ENCODE results near the gene DENND5B.

Gene DENND5B

DNA sequence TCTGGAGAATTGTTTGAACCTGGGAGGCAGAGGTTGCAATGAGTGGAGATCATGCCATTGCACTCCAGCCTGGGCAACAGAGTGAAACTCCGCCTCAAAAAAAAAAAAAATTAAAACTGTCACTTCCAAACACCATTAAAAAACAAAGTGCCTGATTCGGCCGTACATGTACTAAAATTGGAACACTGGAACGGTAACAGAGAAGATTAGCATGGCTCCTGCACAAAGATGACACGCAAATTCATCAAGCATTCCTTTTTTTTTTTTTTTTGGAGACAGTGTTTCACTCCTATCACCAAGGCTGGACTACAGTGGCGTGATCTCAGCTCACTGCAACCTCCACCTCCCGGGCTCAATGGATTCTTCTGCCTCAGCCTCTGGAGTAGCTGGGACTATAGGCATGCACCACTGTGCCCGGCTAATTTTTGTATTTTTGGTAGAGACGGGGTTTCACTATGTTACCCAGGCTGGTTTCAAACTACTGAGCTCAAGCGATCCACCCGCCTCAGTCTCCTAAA, 224.8 kb downstream of the DENND5B start:
- Mint-ChIP-seq H3K27me3 (peaks cover 29% of the 10 kb centered on the region), H3K9me3 (no peaks in the 10 kb centered on the region), H3K36me3 (no peaks in the 10 kb centered on the region), H3K4me1 (peaks cover 31% of the 10 kb centered on the region), H3K27ac (no peak overlapping the region), H3K4me3 (no peak overlapping the region)
- DNase-seq: no peak
- CTCF ChIA-PET: no interaction called here

DNA sequence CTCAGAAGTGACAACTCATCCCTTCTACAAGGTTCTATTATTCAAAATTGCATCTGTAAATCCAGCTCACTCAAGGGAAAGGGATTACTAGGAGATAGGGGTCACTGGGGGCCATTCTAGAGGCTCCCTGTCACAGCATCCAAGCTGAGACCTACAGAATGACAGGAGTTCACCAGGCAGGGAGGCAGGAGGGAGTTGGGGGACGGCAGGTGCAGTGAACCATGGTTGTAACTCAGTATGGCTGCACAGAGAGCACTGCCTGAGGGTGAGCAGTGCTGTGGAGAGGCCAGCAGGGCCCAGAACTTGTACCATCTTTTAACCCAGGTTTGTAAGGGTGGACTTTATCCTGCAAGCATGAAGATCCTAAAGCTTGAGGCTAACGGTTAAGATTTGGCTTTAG, 227.1 kb downstream of the DENND5B start:
- Mint-ChIP-seq H3K27me3 (peaks cover 16% of the 10 kb centered on the region), H3K9me3 (no peaks in the 10 kb centered on the region), H3K4me1 (peaks cover 34% of the 10 kb centered on the region), H3K36me3 (no peaks in the 10 kb centered on the region), H3K4me3 (peak overlapping the region; percentile 65), H3K27ac (peak overlapping the region; percentile 92)
- CTCF ChIA-PET: interaction anchor here (0.7 to 2.9 kb wide), 7 partner anchors 12 to 272 kb away, joined by 3 to 22 read pairs (median 6); no protein-coding TSS in a partner anchor
- no peak for DNase-seq

DNA sequence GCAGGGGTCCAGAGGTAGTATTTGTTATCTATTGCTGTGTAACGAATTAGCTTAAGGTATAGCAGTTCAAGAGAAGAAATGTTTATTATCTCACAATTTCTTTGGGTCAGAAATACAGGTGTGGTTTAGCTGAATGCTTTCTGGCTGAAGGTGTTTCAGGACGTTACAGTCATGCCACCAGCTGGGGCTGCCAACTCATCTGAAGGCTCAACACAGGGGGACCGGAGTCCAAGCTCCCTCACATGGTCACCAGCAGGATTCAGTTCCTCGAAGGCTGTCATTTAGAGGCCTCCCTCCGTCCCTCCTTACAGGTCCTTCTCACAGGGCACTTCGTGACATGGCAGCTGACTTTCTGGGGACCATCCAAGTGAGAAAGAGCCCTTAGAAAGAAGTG, 227.5 kb downstream of the DENND5B start:
- CTCF ChIA-PET: interaction anchor here (1.0 to 2.9 kb wide), 8 partner anchors 11 to 273 kb away, joined by 3 to 22 read pairs (median 6); partner anchors contain the start of gene SINHCAF
- peaks cover 12% of the 10 kb centered on the region for H3K27me3 Mint-ChIP-seq
- peak overlapping the region; percentile 65 for H3K4me3 Mint-ChIP-seq

DNA sequence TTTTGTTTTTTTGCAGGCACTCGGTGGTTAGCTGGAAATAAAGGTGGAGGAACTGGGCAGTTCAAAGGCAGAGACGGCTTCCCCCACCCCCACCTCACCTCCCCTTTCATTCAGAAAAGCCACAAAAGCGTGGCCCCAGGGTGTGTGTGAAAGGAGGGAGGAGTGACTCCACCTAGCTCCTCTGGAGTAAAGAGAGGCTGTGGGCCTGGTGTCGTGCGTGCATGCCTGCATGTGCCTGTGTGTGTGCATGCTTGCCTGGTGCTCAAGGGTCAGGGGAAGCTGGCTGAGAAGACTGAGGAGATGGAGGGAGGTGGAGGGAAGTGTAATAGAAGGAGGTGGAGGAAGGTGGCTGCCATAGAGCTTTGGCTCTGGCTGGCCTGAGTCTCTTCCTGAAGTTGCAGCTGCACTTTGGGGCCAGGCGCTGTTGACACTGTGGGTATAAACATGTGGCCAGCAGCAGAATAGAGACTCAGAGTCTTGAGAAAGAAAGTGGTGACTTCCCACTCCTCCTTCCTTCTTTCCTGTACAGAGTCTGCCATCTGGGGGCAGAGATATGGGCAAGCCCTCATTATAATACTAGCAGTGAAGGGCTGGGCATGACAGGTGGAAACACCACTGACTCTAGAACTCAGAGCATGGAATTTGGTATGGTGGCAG, 228.0 kb downstream of the DENND5B start:
- CTCF ChIA-PET: interaction anchor here (0.9 to 2.9 kb wide), 11 partner anchors 11 to 273 kb away, joined by 3 to 22 read pairs (median 5); partner anchors contain the start of gene SINHCAF
- no peaks in the 10 kb centered on the region for H3K36me3 Mint-ChIP-seq
- H3K9me3 Mint-ChIP-seq: no peaks in the 10 kb centered on the region
- peak overlapping the region; percentile 92 for H3K27ac Mint-ChIP-seq
- H3K4me1 Mint-ChIP-seq: peaks cover 34% of the 10 kb centered on the region
- peak overlapping the region; percentile 65 for H3K4me3 Mint-ChIP-seq
- DNase-seq: peak; percentile 75
- H3K27me3 Mint-ChIP-seq: peaks cover 10% of the 10 kb centered on the region

More for the DNA sequence above, 227.5 kb downstream of the DENND5B start:
- Mint-ChIP-seq H3K4me1 (peaks cover 34% of the 10 kb centered on the region), H3K9me3 (no peaks in the 10 kb centered on the region), H3K27ac (peak overlapping the region; percentile 92), H3K36me3 (no peaks in the 10 kb centered on the region)
- DNase-seq: no peak

DNA sequence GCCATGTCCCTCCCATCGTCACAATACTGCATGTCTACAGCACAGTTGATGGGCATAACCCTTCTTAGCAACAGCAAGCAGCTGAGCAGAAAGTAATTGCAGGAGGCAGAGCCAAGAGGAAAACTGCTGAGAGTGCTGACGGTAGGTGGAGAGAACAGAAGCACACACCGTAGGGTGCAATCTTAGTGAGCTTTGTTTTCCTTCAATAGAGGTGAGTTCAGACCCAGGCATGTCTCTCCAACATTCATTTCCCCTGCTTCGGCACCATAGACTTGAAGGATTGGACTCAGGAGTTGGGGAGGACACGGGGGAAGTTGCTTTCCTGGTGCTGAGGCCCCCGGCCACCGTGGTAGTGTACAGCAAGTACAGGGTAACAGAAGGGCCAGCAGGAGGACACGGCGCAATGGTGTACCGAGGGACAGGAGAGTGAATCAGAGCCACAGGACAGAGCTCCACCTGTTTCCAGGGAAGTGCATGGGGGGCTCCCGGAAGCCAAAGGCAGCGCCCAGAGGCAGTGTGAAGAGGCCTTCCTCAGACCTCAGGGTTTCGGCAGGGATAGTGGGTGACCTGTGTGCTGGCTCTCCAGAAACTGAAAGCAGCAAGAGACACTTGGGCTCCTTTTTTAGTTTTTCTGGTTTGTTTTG, 228.7 kb downstream of the DENND5B start:
- peak overlapping the region; percentile 65 for H3K4me3 Mint-ChIP-seq
- H3K9me3 Mint-ChIP-seq: no peaks in the 10 kb centered on the region
- CTCF ChIA-PET: interaction anchor here (0.9 to 2.9 kb wide), 10 partner anchors 10 to 111 kb away, joined by 3 to 22 read pairs (median 5); partner anchors contain the start of gene SINHCAF
- peaks cover 34% of the 10 kb centered on the region for H3K4me1 Mint-ChIP-seq
- DNase-seq: peak; percentile 37
- H3K27me3 Mint-ChIP-seq: peaks cover 10% of the 10 kb centered on the region
- H3K27ac Mint-ChIP-seq: peak overlapping the region; percentile 92
- no peaks in the 10 kb centered on the region for H3K36me3 Mint-ChIP-seq

DNA sequence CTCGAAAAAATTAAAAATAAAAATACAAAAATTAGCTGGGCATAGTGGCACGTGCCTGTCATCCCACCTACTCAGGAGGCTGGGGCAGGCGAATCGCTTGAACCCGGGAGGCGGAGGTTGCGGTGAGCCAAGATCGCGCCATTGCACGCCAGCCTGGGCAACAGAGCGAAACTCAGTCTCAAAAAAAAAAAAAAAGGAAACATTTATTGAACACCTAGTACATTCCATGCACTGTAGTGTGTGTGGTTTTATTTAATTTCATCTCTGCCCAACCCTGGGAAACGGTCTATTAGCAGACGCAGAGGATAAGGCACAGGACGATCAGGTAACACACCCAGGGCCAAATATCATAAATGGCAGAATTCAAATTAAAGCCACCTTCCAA, 229.2 kb downstream of the DENND5B start:
- Mint-ChIP-seq H3K4me3 (no peak overlapping the region), H3K9me3 (no peaks in the 10 kb centered on the region), H3K4me1 (peaks cover 34% of the 10 kb centered on the region), H3K36me3 (no peaks in the 10 kb centered on the region), H3K27me3 (peaks cover 10% of the 10 kb centered on the region), H3K27ac (peak overlapping the region; percentile 92)
- DNase-seq: no peak
- CTCF ChIA-PET: interaction anchor here (0.7 to 2.9 kb wide), 4 partner anchors 15 to 1309 kb away, joined by 3 to 22 read pairs (median 4); partner anchors contain the start of gene SINHCAF

DNA sequence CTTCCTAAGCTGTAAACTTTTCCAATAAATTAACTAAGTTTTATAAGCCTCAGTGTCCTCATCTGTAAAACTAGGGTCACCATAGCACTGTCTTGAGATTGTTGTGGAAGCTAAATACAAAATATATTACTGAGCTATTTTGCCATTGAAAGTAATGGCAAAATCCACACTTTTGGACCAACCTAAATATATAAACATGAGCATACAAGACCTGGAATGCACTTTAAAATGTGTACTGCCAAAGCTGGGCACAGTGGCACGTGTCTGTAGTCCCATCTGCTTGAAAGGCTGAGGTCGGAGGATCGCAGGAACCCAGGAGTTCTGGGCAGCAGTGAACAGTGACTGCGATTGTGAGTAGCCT, 235.2 kb downstream of the DENND5B start:
- DNase-seq: no peak
- H3K9me3 Mint-ChIP-seq: no peaks in the 10 kb centered on the region
- CTCF ChIA-PET: no interaction called here
- H3K4me1 Mint-ChIP-seq: peaks cover 3% of the 10 kb centered on the region
- H3K4me3 Mint-ChIP-seq: no peak overlapping the region
- no peak overlapping the region for H3K27ac Mint-ChIP-seq
- no peaks in the 10 kb centered on the region for H3K36me3 Mint-ChIP-seq
- peaks cover 12% of the 10 kb centered on the region for H3K27me3 Mint-ChIP-seq

DNA sequence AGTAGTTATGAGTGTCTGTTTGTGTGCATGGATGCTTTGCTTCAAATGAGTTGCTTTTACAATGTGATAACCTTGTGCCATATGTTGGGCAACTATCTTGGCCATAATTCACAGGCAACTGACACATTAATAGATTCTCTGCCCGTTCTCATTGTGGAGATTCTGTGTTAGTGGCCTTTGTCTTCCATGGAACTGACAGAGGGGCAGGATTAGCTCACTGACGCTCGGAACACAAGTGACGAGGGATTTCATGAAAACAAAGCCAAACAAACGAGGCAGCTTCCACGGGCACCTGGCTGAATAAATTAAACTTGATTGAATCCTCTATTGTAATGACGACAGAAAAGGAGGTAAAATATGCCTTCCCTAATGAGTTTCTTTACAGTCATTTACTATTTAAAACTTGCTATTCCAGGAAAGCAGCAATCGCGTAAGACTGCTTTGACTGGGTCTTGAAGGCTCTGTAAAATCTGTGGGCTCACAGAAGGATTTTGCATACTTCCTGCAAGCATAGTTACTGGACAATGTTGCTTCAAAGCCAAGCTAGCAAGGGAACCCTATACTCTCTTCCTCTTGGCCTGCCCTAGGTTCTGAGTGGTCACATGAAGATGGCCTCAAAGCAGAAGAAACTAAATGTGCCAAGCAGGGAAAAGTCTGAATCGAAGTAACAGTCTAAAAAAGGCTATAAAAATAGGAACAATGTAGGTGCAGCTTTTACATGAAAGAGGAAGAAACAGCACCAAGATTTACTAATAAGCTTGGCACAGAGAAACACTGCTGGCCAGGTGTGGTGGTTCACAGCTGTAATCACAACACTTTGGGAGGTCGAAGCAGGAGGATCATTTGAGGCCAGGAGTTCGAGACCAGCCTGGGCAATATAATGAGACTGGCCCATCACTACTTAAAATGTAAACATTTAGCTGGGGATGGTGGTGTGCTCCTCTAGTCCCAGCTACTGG, 236.9 kb downstream of the DENND5B start:
- CTCF ChIA-PET: no interaction called here
- H3K9me3 Mint-ChIP-seq: no peaks in the 10 kb centered on the region
- H3K27ac Mint-ChIP-seq: no peak overlapping the region
- H3K4me3 Mint-ChIP-seq: no peak overlapping the region
- H3K4me1 Mint-ChIP-seq: no peaks in the 10 kb centered on the region
- no peaks in the 10 kb centered on the region for H3K36me3 Mint-ChIP-seq
- H3K27me3 Mint-ChIP-seq: peaks cover 21% of the 10 kb centered on the region
- DNase-seq: no peak

DNA sequence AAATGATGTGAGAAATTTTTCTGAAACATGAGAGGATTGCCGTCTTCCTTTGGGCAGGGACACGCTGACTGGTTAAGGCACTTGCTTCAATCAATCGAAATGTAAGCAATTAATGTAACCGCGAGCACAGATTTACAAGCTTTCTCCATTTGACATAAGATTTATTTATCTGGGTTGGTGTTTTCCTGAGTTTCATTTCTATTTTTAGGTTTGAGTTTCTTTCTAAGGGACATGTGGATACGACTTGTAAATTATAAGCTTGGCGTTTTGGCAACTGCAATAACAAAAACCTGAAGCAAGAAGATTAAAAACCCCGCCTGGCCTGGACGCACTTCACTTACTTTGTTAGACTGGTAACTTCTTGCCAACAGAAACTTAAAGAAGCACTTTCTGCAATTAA, 244.7 kb downstream of the DENND5B start:
- Mint-ChIP-seq H3K4me1 (no peaks in the 10 kb centered on the region), H3K4me3 (no peak overlapping the region), H3K9me3 (no peaks in the 10 kb centered on the region), H3K36me3 (no peaks in the 10 kb centered on the region), H3K27ac (no peak overlapping the region), H3K27me3 (peaks cover 16% of the 10 kb centered on the region)
- CTCF ChIA-PET: no interaction called here
- DNase-seq: no peak

DNA sequence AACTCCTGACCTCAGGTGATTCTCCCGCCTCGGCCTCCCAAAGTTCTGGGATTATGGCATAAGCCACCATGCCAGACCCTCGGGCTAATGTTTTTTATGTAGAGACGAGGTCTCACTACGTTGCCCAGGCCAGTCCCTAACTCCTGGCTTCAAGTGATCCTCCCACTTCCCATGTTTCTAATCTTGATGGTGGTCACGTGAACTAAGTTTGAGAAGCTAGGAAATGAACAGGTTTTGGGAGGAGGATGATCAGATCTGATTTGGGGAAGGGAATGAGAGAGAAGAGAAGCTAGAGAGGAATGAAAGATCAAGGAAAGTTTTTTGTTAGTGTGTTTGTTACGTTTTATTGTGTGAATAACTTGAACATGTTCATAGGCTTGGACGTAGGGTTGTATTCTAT, 247.8 kb downstream of the DENND5B start:
- CTCF ChIA-PET: no interaction called here
- H3K27ac Mint-ChIP-seq: no peak overlapping the region
- H3K9me3 Mint-ChIP-seq: no peaks in the 10 kb centered on the region
- no peaks in the 10 kb centered on the region for H3K4me1 Mint-ChIP-seq
- H3K4me3 Mint-ChIP-seq: no peak overlapping the region
- no peaks in the 10 kb centered on the region for H3K36me3 Mint-ChIP-seq
- H3K27me3 Mint-ChIP-seq: peaks cover 7% of the 10 kb centered on the region
- no peak for DNase-seq

DNA sequence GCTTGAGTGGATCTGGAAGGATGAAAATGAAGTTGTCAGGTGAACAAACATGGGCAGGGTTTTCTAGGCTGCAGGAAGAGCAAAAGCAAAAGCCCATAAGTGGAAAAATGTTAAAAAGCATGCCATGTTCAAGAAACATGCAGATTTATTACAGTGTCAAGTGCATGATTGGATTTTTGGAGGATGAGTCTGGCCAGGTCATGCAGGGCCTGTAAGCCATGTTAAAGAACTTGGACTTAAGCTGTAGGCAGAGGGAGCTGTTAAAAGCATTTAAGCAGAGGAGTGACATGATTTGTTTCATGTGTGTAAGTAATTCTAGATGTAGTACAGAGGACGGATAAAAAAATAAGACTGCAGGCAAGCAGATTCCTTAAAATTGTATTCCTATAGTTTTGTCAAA, 248.7 kb downstream of the DENND5B start:
- Mint-ChIP-seq H3K27ac (no peak overlapping the region), H3K36me3 (no peaks in the 10 kb centered on the region), H3K4me1 (no peaks in the 10 kb centered on the region), H3K9me3 (no peaks in the 10 kb centered on the region), H3K4me3 (no peak overlapping the region), H3K27me3 (peaks cover 7% of the 10 kb centered on the region)
- DNase-seq: no peak
- CTCF ChIA-PET: no interaction called here

DNA sequence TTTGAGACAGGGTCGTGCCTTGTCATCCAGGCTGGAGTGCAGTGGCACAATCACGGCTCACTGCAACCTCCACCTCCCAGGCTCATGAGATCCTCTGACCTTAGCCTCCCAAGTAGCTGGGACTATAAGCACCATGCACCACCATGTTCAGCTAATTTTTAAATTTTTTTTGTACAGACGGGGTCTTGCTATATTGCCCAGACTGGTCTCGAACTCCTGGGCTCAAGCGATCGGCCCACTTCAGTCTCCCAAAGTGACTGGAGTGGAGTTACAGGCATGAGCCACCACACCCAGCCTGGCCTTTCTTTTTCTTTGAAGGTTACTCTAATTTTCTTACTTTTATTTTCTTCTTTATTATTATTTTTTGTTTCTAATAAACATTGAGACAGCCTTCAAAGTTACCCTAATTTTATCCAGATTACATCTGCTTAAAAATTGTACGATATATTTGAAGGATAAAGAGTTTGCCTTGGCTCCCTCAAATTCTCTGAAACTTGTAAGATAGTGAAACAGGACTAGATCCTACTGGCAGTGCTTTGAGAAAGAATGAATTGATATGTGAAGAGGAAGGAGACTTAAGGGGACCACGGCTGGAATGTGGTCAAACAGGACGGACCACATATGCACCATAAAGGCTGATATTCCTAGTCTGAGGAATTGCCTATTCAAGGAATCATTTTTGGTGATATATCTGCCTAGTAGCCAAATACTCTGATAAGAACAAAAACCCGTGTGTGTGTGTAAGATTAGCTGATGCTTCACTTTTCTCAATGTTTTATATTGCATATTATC, 250.9 kb downstream of the DENND5B start:
- no peaks in the 10 kb centered on the region for H3K4me1 Mint-ChIP-seq
- CTCF ChIA-PET: interaction anchor here (1.0 kb wide), 1 partner anchor 11 kb away, joined by 3 read pairs; no protein-coding TSS in a partner anchor
- no peak overlapping the region for H3K4me3 Mint-ChIP-seq
- H3K36me3 Mint-ChIP-seq: no peaks in the 10 kb centered on the region
- no peak for DNase-seq
- no peak overlapping the region for H3K27ac Mint-ChIP-seq
- H3K27me3 Mint-ChIP-seq: peaks cover 3% of the 10 kb centered on the region
- H3K9me3 Mint-ChIP-seq: no peaks in the 10 kb centered on the region

DNA sequence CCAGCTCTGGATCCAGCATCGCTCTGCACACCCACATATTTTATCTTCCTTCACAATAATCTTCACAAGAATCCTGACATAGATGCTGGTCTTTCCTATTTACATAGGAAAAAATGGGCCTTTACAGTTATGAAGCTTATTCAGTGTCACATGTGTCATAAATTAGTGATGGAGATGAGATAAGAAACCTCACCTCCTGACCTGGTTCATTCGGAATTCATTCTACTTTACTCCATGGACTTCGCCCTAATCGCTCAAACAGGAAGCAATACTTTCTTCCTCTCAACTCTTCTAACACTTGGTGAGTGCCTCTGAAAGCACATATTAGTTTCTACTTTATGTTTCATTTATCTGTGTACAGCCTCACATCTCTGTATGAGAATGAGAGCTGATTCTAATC, 253.0 kb downstream of the DENND5B start:
- Mint-ChIP-seq H3K36me3 (no peaks in the 10 kb centered on the region), H3K9me3 (no peaks in the 10 kb centered on the region), H3K27ac (no peak overlapping the region), H3K4me3 (no peak overlapping the region), H3K4me1 (no peaks in the 10 kb centered on the region), H3K27me3 (peaks cover 3% of the 10 kb centered on the region)
- CTCF ChIA-PET: no interaction called here
- DNase-seq: no peak
